Natural killer cell treated with Interleukin-12 subunit alpha and Interleukin-12 subunit beta and Interleukin-15 and Interleukin-18, amount 100 ng/mL, for 72 hours (primary cell): ENCODE data around the gene GPA33. TPM values are rescaled to one million over a fixed set of nuclear protein-coding genes. Genes with fewer than 3 reads are reported as not detected.

ENCODE experiments used
- ATAC-seq, 2 donors: fragments of 150-1000 bp; cut with Tn5 transposase in 1 of 2; sonication (Bioruptor Pico), chemical (Tn5 transposase) in 1 of 2; 2 replicates each; pipeline ENCODE4 v1.10.0; 2021
- DNase-seq: peaks from one replicate; pipeline ENCODE4 v3.0.0; 2022; ENCODE audit warnings: low spot score
- H3K27ac Mint-ChIP-seq, 2 donors: 1 replicate in 1 of 2; 2 replicates in 1 of 2; pipeline ENCODE4 v1.8.0; 2022; ENCODE audit warnings: mixed read lengths in 2 of 2, mild to moderate bottlenecking in 1 of 2, moderate library complexity in 1 of 2
- H3K27me3 Mint-ChIP-seq, 2 donors: 1 replicate in 1 of 2; 2 replicates in 1 of 2; pipeline ENCODE4 v1.8.0; 2022; ENCODE audit warnings: mixed read lengths in 2 of 2
- H3K36me3 Mint-ChIP-seq: one replicate; pipeline ENCODE4 v1.8.0; 2022; ENCODE audit warnings: mixed read lengths
- H3K4me1 Mint-ChIP-seq, 2 donors: 1 replicate in 1 of 2; 2 replicates in 1 of 2; pipeline ENCODE4 v1.8.0; 2022; ENCODE audit warnings: low read depth in 2 of 2, mixed read lengths in 2 of 2, mild to moderate bottlenecking in 1 of 2
- H3K4me3 Mint-ChIP-seq: one replicate; pipeline ENCODE4 v1.8.0; 2022; ENCODE audit warnings: mixed read lengths
- H3K9me3 Mint-ChIP-seq: 2 replicates; pipeline ENCODE4 v1.8.0; 2022; ENCODE audit warnings: mixed read lengths
- total RNA-seq, 2 donors: library from RNA; stranded (reverse); gene quantifications; one replicate each; pipeline ENCODE4 v1.2.3, GENCODE V29; 2022

Gene GPA33
- total RNA-seq, 2 donors from 2014 or later, result not detected

- Mint-ChIP-seq H3K27ac (peak overlapping the region; percentile 82 to 98), H3K4me1 (peaks cover 15 to 18% of the 10 kb centered on the region in 2 donors), H3K36me3 (no peaks in the 10 kb centered on the region), H3K9me3 (no peaks in the 10 kb centered on the region), H3K27me3 (no peaks in the 10 kb centered on the region), H3K4me3 (peak overlapping the region; percentile 35)
- ATAC-seq (no peak), DNase-seq (no peak)
These were observed 251 bp downstream of the GPA33 start for GRCh38 chr1:167089939-167090313.

- no peak overlapping the region for H3K4me3 Mint-ChIP-seq
- DNase-seq, result no peak
- ATAC-seq, result no peak
- no peaks in the 10 kb centered on the region for H3K9me3 Mint-ChIP-seq
- H3K27me3 Mint-ChIP-seq, result no peaks in the 10 kb centered on the region
- no peaks in the 10 kb centered on the region for H3K36me3 Mint-ChIP-seq
- peaks cover 14 to 18% of the 10 kb centered on the region in 2 donors for H3K4me1 Mint-ChIP-seq
- peak overlapping the region in 1 of 2 donors; percentile 47 for H3K27ac Mint-ChIP-seq
These were observed 1.3 kb downstream of the GPA33 start for GRCh38 chr1:167088746-167089417.

GRCh38 chr1:167086768-167087167 lies 3.4 kb downstream of the GPA33 start:
- Mint-ChIP-seq H3K4me3 (no peak overlapping the region), H3K9me3 (no peaks in the 10 kb centered on the region), H3K27me3 (peaks cover 0 to 4% of the 10 kb centered on the region in 2 donors), H3K27ac (no peak overlapping the region), H3K36me3 (no peaks in the 10 kb centered on the region), H3K4me1 (peaks cover 14 to 24% of the 10 kb centered on the region in 2 donors)
- no peak for DNase-seq
- ATAC-seq, result no peak

- Mint-ChIP-seq H3K36me3 (no peaks in the 10 kb centered on the region), H3K27ac (no peak overlapping the region), H3K4me1 (peaks cover 14 to 27% of the 10 kb centered on the region in 2 donors), H3K27me3 (peaks cover 0 to 6% of the 10 kb centered on the region in 2 donors), H3K4me3 (no peak overlapping the region), H3K9me3 (no peaks in the 10 kb centered on the region)
- ATAC-seq, result no peak
- DNase-seq, result no peak
These were observed 4.1 kb downstream of the GPA33 start for GRCh38 chr1:167086033-167086432.

- no peak overlapping the region for H3K27ac Mint-ChIP-seq
- no peaks in the 10 kb centered on the region for H3K9me3 Mint-ChIP-seq
- no peak overlapping the region for H3K4me3 Mint-ChIP-seq
- H3K27me3 Mint-ChIP-seq, result peaks cover 0 to 6% of the 10 kb centered on the region in 2 donors
- DNase-seq (no peak), ATAC-seq (no peak)
- no peaks in the 10 kb centered on the region for H3K36me3 Mint-ChIP-seq
- peaks cover 16 to 28% of the 10 kb centered on the region in 2 donors for H3K4me1 Mint-ChIP-seq
These were observed 5.4 kb downstream of the GPA33 start for GRCh38 chr1:167084757-167085156.

- ATAC-seq (no peak), DNase-seq (no peak)
- Mint-ChIP-seq H3K27me3 (peaks cover 0 to 6% of the 10 kb centered on the region in 2 donors), H3K4me3 (no peak overlapping the region), H3K36me3 (no peaks in the 10 kb centered on the region), H3K4me1 (peaks cover 12 to 20% of the 10 kb centered on the region in 2 donors), H3K27ac (no peak overlapping the region), H3K9me3 (no peaks in the 10 kb centered on the region)
These were observed 6.3 kb downstream of the GPA33 start for GRCh38 chr1:167083871-167084270.

GRCh38 chr1:167083066-167083665 lies 7.0 kb downstream of the GPA33 start:
- H3K4me1 Mint-ChIP-seq, result peaks cover 16 to 26% of the 10 kb centered on the region in 2 donors
- no peaks in the 10 kb centered on the region for H3K9me3 Mint-ChIP-seq
- no peak overlapping the region for H3K27ac Mint-ChIP-seq
- H3K27me3 Mint-ChIP-seq, result peaks cover 0 to 6% of the 10 kb centered on the region in 2 donors
- no peak for ATAC-seq
- H3K4me3 Mint-ChIP-seq, result no peak overlapping the region
- no peaks in the 10 kb centered on the region for H3K36me3 Mint-ChIP-seq
- DNase-seq, result no peak

- ATAC-seq, result no peak
- Mint-ChIP-seq H3K36me3 (no peaks in the 10 kb centered on the region), H3K4me1 (peaks cover 18 to 30% of the 10 kb centered on the region in 2 donors), H3K27me3 (peaks cover 0 to 6% of the 10 kb centered on the region in 2 donors), H3K27ac (no peak overlapping the region), H3K4me3 (no peak overlapping the region), H3K9me3 (no peaks in the 10 kb centered on the region)
- no peak for DNase-seq
These were observed 7.6 kb downstream of the GPA33 start for GRCh38 chr1:167082511-167083027.

- Mint-ChIP-seq H3K36me3 (no peaks in the 10 kb centered on the region), H3K4me1 (peaks cover 23 to 35% of the 10 kb centered on the region in 2 donors), H3K27me3 (peaks cover 0 to 6% of the 10 kb centered on the region in 2 donors), H3K9me3 (no peaks in the 10 kb centered on the region), H3K27ac (no peak overlapping the region), H3K4me3 (no peak overlapping the region)
- ATAC-seq (no peak), DNase-seq (no peak)
These were observed 8.5 kb downstream of the GPA33 start for GRCh38 chr1:167081594-167082156.

GRCh38 chr1:167077868-167078210 lies 12.3 kb downstream of the GPA33 start:
- no peak overlapping the region for H3K27ac Mint-ChIP-seq
- no peaks in the 10 kb centered on the region for H3K9me3 Mint-ChIP-seq
- no peaks in the 10 kb centered on the region for H3K36me3 Mint-ChIP-seq

GRCh38 chr1:167077128-167077867 lies 12.9 kb downstream of the GPA33 start:
- DNase-seq, result no peak
- H3K36me3 Mint-ChIP-seq, result no peaks in the 10 kb centered on the region
- ATAC-seq, result no peak
- H3K9me3 Mint-ChIP-seq, result no peaks in the 10 kb centered on the region
- H3K4me3 Mint-ChIP-seq, result peak overlapping the region; percentile 60
- peaks cover 0 to 5% of the 10 kb centered on the region in 2 donors for H3K27me3 Mint-ChIP-seq
- peaks cover 41 to 53% of the 10 kb centered on the region in 2 donors for H3K4me1 Mint-ChIP-seq
- peak overlapping the region in 1 of 2 donors; percentile 64 for H3K27ac Mint-ChIP-seq

More at GRCh38 chr1:167077868-167078210, 12.3 kb downstream of the GPA33 start:
- Mint-ChIP-seq H3K4me1 (peaks cover 43 to 53% of the 10 kb centered on the region in 2 donors), H3K27me3 (peaks cover 0 to 6% of the 10 kb centered on the region in 2 donors), H3K4me3 (no peak overlapping the region)
- ATAC-seq (no peak), DNase-seq (no peak)

- ATAC-seq, result peak; percentile 71 to 76
- no peaks in the 10 kb centered on the region for H3K27me3 Mint-ChIP-seq
- peak overlapping the region in 1 of 2 donors; percentile 45 for H3K27ac Mint-ChIP-seq
- H3K36me3 Mint-ChIP-seq, result no peaks in the 10 kb centered on the region
- peaks cover 40 to 46% of the 10 kb centered on the region in 2 donors for H3K4me1 Mint-ChIP-seq
- DNase-seq, result no peak
- peak overlapping the region; percentile 53 for H3K4me3 Mint-ChIP-seq
- H3K9me3 Mint-ChIP-seq, result no peaks in the 10 kb centered on the region
These were observed 14.0 kb downstream of the GPA33 start for GRCh38 chr1:167076136-167076710.

GRCh38 chr1:167071286-167071685 lies 18.9 kb downstream of the GPA33 start:
- Mint-ChIP-seq H3K27ac (no peak overlapping the region), H3K4me1 (peaks cover 15 to 17% of the 10 kb centered on the region in 2 donors), H3K27me3 (no peaks in the 10 kb centered on the region), H3K9me3 (no peaks in the 10 kb centered on the region), H3K4me3 (no peak overlapping the region), H3K36me3 (no peaks in the 10 kb centered on the region)
- no peak for DNase-seq
- ATAC-seq, result no peak
